Neuronal stem cell (in vitro differentiated cells): Measurements from ENCODE around the gene PTPRM.

ENCODE experiments used
- DNase-seq: peaks from one replicate; pipeline ENCODE4 v3.0.0-alpha.2; 2013; ENCODE audit warnings: low spot score
- H2AFZ ChIP-seq: one replicate; pipeline ENCODE4 v1.6.1; 2013; ENCODE audit warnings: mild to moderate bottlenecking, low read length, inconsistent platforms
- H2AK5ac ChIP-seq: 2 replicates; pipeline ENCODE4 v1.6.1; 2013; ENCODE audit warnings: low read depth, mild to moderate bottlenecking, inconsistent platforms, low read length, moderate library complexity, mixed read lengths
- H2BK120ac ChIP-seq: 2 replicates; pipeline ENCODE4 v1.6.1; 2013; ENCODE audit warnings: low read depth, mild to moderate bottlenecking, inconsistent platforms, low read length, moderate library complexity, mixed read lengths
- H2BK12ac ChIP-seq: one replicate; pipeline ENCODE4 v1.6.1; 2013; ENCODE audit warnings: low read length, inconsistent platforms
- H2BK15ac ChIP-seq: 2 replicates; pipeline ENCODE4 v1.6.1; 2013; ENCODE audit warnings: mild to moderate bottlenecking, low read length, inconsistent platforms, mixed read lengths
- H2BK5ac ChIP-seq: one replicate; pipeline ENCODE4 v1.6.1; 2013; ENCODE audit warnings: inconsistent platforms, mild to moderate bottlenecking, low read length, moderate library complexity
- H3K14ac ChIP-seq: one replicate; pipeline ENCODE4 v1.6.1; 2013; ENCODE audit warnings: low read length, inconsistent platforms
- H3K18ac ChIP-seq: 2 replicates; pipeline ENCODE4 v1.6.1; 2013; ENCODE audit warnings: low read length, inconsistent platforms
- H3K23ac ChIP-seq: 2 replicates; pipeline ENCODE4 v1.6.1; 2013; ENCODE audit warnings: low read depth, mild to moderate bottlenecking, mixed read lengths, low read length, inconsistent platforms; ENCODE audit not compliant: poor library complexity
- H3K27ac ChIP-seq: replicated peaks from 3 replicates; pipeline ENCODE4 v1.5.1; 2013; ENCODE audit warnings: low read length, inconsistent platforms
- H3K27me3 ChIP-seq, 3 experiments: 2 replicates each; pipeline ENCODE4 v1.6.1; 2013; ENCODE audit warnings: low read length in 3 of 3, mild to moderate bottlenecking in 2 of 3, inconsistent platforms in 1 of 3, low read depth in 1 of 3, mixed read lengths in 1 of 3, moderate library complexity in 1 of 3; ENCODE audit not compliant: control insufficient read depth in 3 of 3, insufficient read depth in 3 of 3
- H3K36me3 ChIP-seq, 2 donors: replicated peaks in 1 of 2; 2 replicates each; pipeline ENCODE4 v1.6.1; 2013; ENCODE audit warnings: low read length in 2 of 2; ENCODE audit not compliant: control insufficient read depth in 2 of 2, insufficient read depth in 2 of 2
- H3K4ac ChIP-seq: 2 replicates; pipeline ENCODE4 v1.6.1; 2013; ENCODE audit warnings: inconsistent platforms, mild to moderate bottlenecking, low read length, moderate library complexity
- H3K4me1 ChIP-seq, 2 donors: 1 replicate in 1 of 2; 2 replicates in 1 of 2; pipeline ENCODE4 v1.6.1; 2013; ENCODE audit warnings: low read length in 2 of 2, low read depth in 1 of 2; ENCODE audit not compliant: control insufficient read depth in 2 of 2, insufficient read depth in 1 of 2
- H3K4me2 ChIP-seq: one replicate; pipeline ENCODE4 v1.6.1; 2013; ENCODE audit warnings: mild to moderate bottlenecking, low read length, inconsistent platforms; ENCODE audit not compliant: insufficient read depth, poor library complexity, severe bottlenecking
- H3K4me3 ChIP-seq, 2 donors: 2 replicates each; pipeline ENCODE4 v1.5.1; 2013; ENCODE audit warnings: low read length in 2 of 2, mild to moderate bottlenecking in 2 of 2, inconsistent platforms in 1 of 2, moderate library complexity in 1 of 2
- H3K79me1 ChIP-seq: one replicate; pipeline ENCODE4 v1.6.1; 2013; ENCODE audit warnings: low read depth, mild to moderate bottlenecking, inconsistent platforms, low read length, moderate library complexity
- H3K9ac ChIP-seq: one replicate; pipeline ENCODE4 v1.6.1; 2013; ENCODE audit warnings: mild to moderate bottlenecking, low read depth, low read length, inconsistent platforms; ENCODE audit not compliant: poor library complexity
- H3K9me3 ChIP-seq, 2 donors: replicated peaks in 1 of 2; 2 replicates each; pipeline versions ENCODE3 to v1.6.1; 2013; ENCODE audit warnings: low read length in 2 of 2, mild to moderate bottlenecking in 2 of 2, inconsistent platforms in 1 of 2, low read depth in 1 of 2, mixed read lengths in 1 of 2, moderate library complexity in 1 of 2; ENCODE audit not compliant: control insufficient read depth in 2 of 2, insufficient read depth in 1 of 2
- H4K8ac ChIP-seq: one replicate; pipeline ENCODE4 v1.6.1; 2013; ENCODE audit warnings: low read depth, mild to moderate bottlenecking, inconsistent platforms, low read length, moderate library complexity
- H4K91ac ChIP-seq: one replicate; pipeline ENCODE4 v1.6.1; 2013; ENCODE audit warnings: low read length, low read depth, mild to moderate bottlenecking, inconsistent platforms; ENCODE audit not compliant: poor library complexity
- WGBS, 2 donors: extraction: QIAGEN DNeasy Blood & Tissue Kit; methylation state at CpG; one replicate each; pipeline ENCODE4 v1.1.7; 2013; ENCODE audit warnings: missing lambda C conversion rate in 2 of 2, mixed read lengths in 1 of 2; ENCODE audit not compliant: insufficient read length in 2 of 2, insufficient replicate concordance in 1 of 2; ENCODE audit errors: extremely low coverage in 2 of 2; 5-methylcytosine and 5-hydroxymethylcytosine counted together

PTPRM gene

GRCh38 chr18:8300751-8301410 is 733.8 kb downstream of the PTPRM start:
- Histone ChIP-seq H3K27me3 (no peaks in the 10 kb centered on the region), H2BK5ac (no peak overlapping the region), H4K8ac (no peak overlapping the region), H2BK120ac (no peak overlapping the region), H3K36me3 (no peaks in the 10 kb centered on the region), H3K4ac (no peak overlapping the region), H3K79me1 (no peaks in the 10 kb centered on the region), H3K4me1 (peaks cover 0 to 6% of the 10 kb centered on the region in 2 donors), H3K4me3 (no peak overlapping the region), H4K91ac (no peak overlapping the region), H3K23ac (no peak overlapping the region), H3K4me2 (no peak overlapping the region), H2AK5ac (no peak overlapping the region), H3K9me3 (no peaks in the 10 kb centered on the region), H3K18ac (no peak overlapping the region), H3K14ac (no peak overlapping the region), H2BK12ac (no peak overlapping the region), H3K27ac (no peak overlapping the region), H3K9ac (no peak overlapping the region), H2BK15ac (no peak overlapping the region), H2AFZ (no peak overlapping the region)
- WGBS, 2 donors, result 100% methylated on average over 1 of the region's 6 CpGs; no CpG with 5 or more reads in 1 of the 2 donors
- DNase-seq, result no peak

- DNase-seq, result no peak
- Histone ChIP-seq H3K23ac (no peak overlapping the region), H3K4me3 (no peak overlapping the region), H3K27me3 (no peaks in the 10 kb centered on the region), H2BK5ac (no peak overlapping the region), H2AK5ac (no peak overlapping the region), H3K4ac (no peak overlapping the region), H3K4me2 (no peak overlapping the region), H2BK15ac (no peak overlapping the region), H2AFZ (no peak overlapping the region), H3K9me3 (no peaks in the 10 kb centered on the region), H3K27ac (no peak overlapping the region), H3K4me1 (peaks cover 0 to 6% of the 10 kb centered on the region in 2 donors), H3K36me3 (no peaks in the 10 kb centered on the region), H2BK120ac (no peak overlapping the region), H3K14ac (no peak overlapping the region), H2BK12ac (no peak overlapping the region), H4K8ac (no peak overlapping the region), H3K9ac (no peak overlapping the region), H4K91ac (no peak overlapping the region), H3K79me1 (no peaks in the 10 kb centered on the region), H3K18ac (peak overlapping the region; percentile 57)
- no CpG with 5 or more reads among the region's 10 CpGs for WGBS, 2 donors
Measured at GRCh38 chr18:8301427-8302172, 734.5 kb downstream of the PTPRM start.

GRCh38 chr18:8303151-8303755 is 736.1 kb downstream of the PTPRM start:
- Histone ChIP-seq H3K36me3 (no peaks in the 10 kb centered on the region), H3K9ac (no peak overlapping the region), H4K91ac (no peak overlapping the region), H3K14ac (no peak overlapping the region), H3K4me1 (peaks cover 0 to 6% of the 10 kb centered on the region in 2 donors), H2BK5ac (no peak overlapping the region), H3K4me2 (no peak overlapping the region), H4K8ac (no peak overlapping the region), H2AFZ (no peak overlapping the region), H3K18ac (no peak overlapping the region), H3K79me1 (no peaks in the 10 kb centered on the region), H3K23ac (no peak overlapping the region), H3K9me3 (no peaks in the 10 kb centered on the region), H3K4me3 (no peak overlapping the region), H2BK15ac (no peak overlapping the region), H3K4ac (no peak overlapping the region), H3K27ac (no peak overlapping the region), H2BK120ac (no peak overlapping the region), H2BK12ac (no peak overlapping the region), H3K27me3 (no peaks in the 10 kb centered on the region), H2AK5ac (no peak overlapping the region)
- no CpG with 5 or more reads among the region's 7 CpGs for WGBS, 2 donors
- DNase-seq, result no peak

GRCh38 chr18:8307960-8308359 is 740.8 kb downstream of the PTPRM start:
- H2BK120ac ChIP-seq, result no peak overlapping the region
- H3K4me1 ChIP-seq, result peaks cover 0 to 4% of the 10 kb centered on the region in 2 donors
- H3K14ac ChIP-seq, result no peak overlapping the region
- no peaks in the 10 kb centered on the region for H3K36me3 ChIP-seq
- no peak overlapping the region for H2BK5ac ChIP-seq
- H3K27me3 ChIP-seq, result no peaks in the 10 kb centered on the region
- H3K18ac ChIP-seq, result no peak overlapping the region
- no peak for DNase-seq
- H3K4me3 ChIP-seq, result no peak overlapping the region
- no peak overlapping the region for H4K91ac ChIP-seq
- H2AFZ ChIP-seq, result no peak overlapping the region
- H2BK12ac ChIP-seq, result no peak overlapping the region
- no peak overlapping the region for H3K27ac ChIP-seq
- H2BK15ac ChIP-seq, result no peak overlapping the region
- no peak overlapping the region for H3K4me2 ChIP-seq
- H3K23ac ChIP-seq, result no peak overlapping the region
- no peaks in the 10 kb centered on the region for H3K9me3 ChIP-seq
- no peak overlapping the region for H2AK5ac ChIP-seq
- no peak overlapping the region for H3K9ac ChIP-seq
- no peak overlapping the region for H3K4ac ChIP-seq
- no peak overlapping the region for H4K8ac ChIP-seq
- no peaks in the 10 kb centered on the region for H3K79me1 ChIP-seq
